HEK293T (cell line): ENCODE data around the gene RAB11FIP4.

Source experiments
- CTCF ChIA-PET: fragments of 350-600 bp; formaldehyde crosslinking; extraction: SDS; loops from one replicate; lab custom pipeline; 2021; ENCODE audit warnings: antibody characterized with exemption, inconsistent platforms; lab: Yijun Ruan, JAX
- POLR2A ChIA-PET: fragments of 350-600 bp; formaldehyde crosslinking; extraction: SDS; loops from one replicate; lab custom pipeline; 2020; ENCODE audit warnings: antibody characterized with exemption, inconsistent platforms; lab: Yijun Ruan, JAX
- DNase-seq: peaks from one replicate; pipeline ENCODE4 v3.0.0; 2012; ENCODE audit warnings: mixed read lengths; ENCODE audit errors: extremely low spot score
- ARNT ChIP-seq: fragments of 450-650 bp; IDR thresholded peaks from 2 replicates; pipeline ENCODE4 v1.6.1; 2017; ENCODE audit warnings: mild to moderate bottlenecking
- BHLHE40 ChIP-seq: fragments of 450-650 bp; IDR thresholded peaks from 2 replicates; pipeline ENCODE4 v1.6.1; 2016; ENCODE audit warnings: mild to moderate bottlenecking, moderate library complexity, borderline replicate concordance
- CTBP1 ChIP-seq: fragments of 450-650 bp; IDR thresholded peaks from 2 replicates; pipeline ENCODE4 v1.6.1; 2016; ENCODE audit warnings: borderline replicate concordance
- ELF4 ChIP-seq: fragments of 450-650 bp; IDR thresholded peaks from 2 replicates; pipeline ENCODE4 v1.6.1; 2017; ENCODE audit warnings: antibody characterized with exemption
- FOXA1 ChIP-seq: fragments of 450-650 bp; IDR thresholded peaks from 2 replicates; pipeline ENCODE4 v1.6.1; 2016; ENCODE audit warnings: mild to moderate bottlenecking
- FOXK2 ChIP-seq: fragments of 450-650 bp; IDR thresholded peaks from 2 replicates; pipeline ENCODE4 v1.6.1; 2016; ENCODE audit warnings: mild to moderate bottlenecking
- FOXM1 ChIP-seq: fragments of 450-650 bp; IDR thresholded peaks from 2 replicates; pipeline ENCODE4 v1.6.1; 2017; ENCODE audit warnings: mild to moderate bottlenecking, borderline replicate concordance
- HDGF ChIP-seq: fragments of 450-650 bp; IDR thresholded peaks from 2 replicates; pipeline ENCODE4 v1.6.1; 2017; ENCODE audit warnings: antibody characterized with exemption, borderline replicate concordance
- L3MBTL2 ChIP-seq: fragments of 450-650 bp; conservative IDR thresholded peaks from 2 replicates; pipeline ENCODE4 v1.6.1; 2016; ENCODE audit warnings: mild to moderate bottlenecking
- LEF1 ChIP-seq: fragments of 450-650 bp; IDR thresholded peaks from 2 replicates; pipeline ENCODE4 v1.6.1; 2017; ENCODE audit warnings: mild to moderate bottlenecking, borderline replicate concordance
- NFRKB ChIP-seq: fragments of 450-650 bp; IDR thresholded peaks from 2 replicates; pipeline ENCODE4 v1.6.1; 2016; ENCODE audit warnings: mild to moderate bottlenecking, moderate library complexity
- SP1 ChIP-seq: fragments of 450-650 bp; IDR thresholded peaks from 2 replicates; pipeline ENCODE4 v1.6.1; 2017
- SUZ12 ChIP-seq: fragments of 450-650 bp; IDR thresholded peaks from 2 replicates; pipeline ENCODE4 v1.6.1; 2016; ENCODE audit warnings: mild to moderate bottlenecking
- TARDBP ChIP-seq: fragments of 450-650 bp; IDR thresholded peaks from 2 replicates; pipeline ENCODE4 v1.6.1; 2016
- ZNF384 ChIP-seq: fragments of 450-650 bp; IDR thresholded peaks from 2 replicates; pipeline ENCODE4 v1.6.1; 2016
- TF ChIP-seq, protein P1 (sequence below): fragments of 450-650 bp; IDR thresholded peaks from 2 replicates; pipeline ENCODE4 v1.6.1; 2016

The RAB11FIP4 gene

DNA sequence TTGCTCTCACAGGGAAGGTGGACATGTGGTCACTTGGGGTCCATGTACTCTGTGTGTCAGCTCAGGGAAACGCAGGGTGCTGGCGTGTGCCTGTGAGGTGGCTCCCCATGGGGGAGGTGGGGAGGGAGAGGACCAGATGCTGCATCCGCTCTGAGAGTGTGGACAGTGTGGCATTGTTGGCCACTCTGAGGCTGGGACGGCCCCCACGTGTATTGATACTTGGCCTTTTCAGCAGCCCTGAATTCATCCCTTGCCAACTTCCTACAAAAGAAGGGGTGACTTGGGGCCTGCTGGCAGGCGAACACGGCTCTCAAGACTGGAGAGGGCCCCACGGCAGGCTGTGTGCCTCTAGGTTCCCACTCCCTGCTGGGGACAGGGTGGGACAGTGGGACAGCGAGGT, 120.1 kb downstream of the RAB11FIP4 start:
- ChIA-PET CTCF (interaction anchor here (1.1 to 2.0 kb wide), 2 partner anchors 13 to 41 kb away, joined by 3 to 8 read pairs; no protein-coding TSS in a partner anchor), POLR2A (interaction anchor here (2.3 kb wide), 1 partner anchor 24 kb away, joined by 7 read pairs; no protein-coding TSS in a partner anchor)
- no peak for DNase-seq
- TF ChIP-seq L3MBTL2 (no peak), SP1 (no peak), FOXM1 (no peak), LEF1 (no peak), FOXA1 (no peak), ELF4 (no peak)

DNA sequence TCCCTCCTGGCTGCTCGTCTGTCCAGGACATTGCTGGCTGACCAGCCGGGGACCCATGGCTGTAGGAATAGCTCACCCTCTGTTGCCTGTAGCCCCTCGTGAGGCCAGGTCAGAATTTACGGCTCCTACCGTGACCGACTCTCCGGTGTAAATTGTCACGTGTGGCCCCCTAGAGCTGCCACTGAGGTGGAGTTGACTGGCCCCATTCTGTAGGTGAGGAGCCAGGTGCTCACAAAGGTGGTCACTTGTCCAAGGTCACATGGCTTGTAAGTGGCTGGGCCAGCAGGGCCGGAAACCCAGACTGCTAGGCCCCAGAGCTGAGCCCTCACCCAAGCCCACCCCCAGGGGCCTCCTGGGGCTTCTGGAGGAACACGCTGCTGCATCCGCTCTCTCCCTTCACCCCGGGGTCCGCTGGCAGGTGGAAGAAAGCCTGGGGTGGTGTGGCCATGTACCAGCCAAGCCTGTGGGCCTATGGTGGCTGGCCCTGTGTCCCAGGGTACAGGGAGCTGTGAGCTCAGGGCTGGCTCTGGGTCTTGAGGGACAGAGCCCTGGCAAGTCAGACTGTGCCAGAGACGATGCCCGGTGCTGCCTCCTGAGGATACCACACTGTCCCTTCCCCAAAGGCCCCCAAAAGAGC, 120.7 kb downstream of the RAB11FIP4 start:
- no peak for DNase-seq
- ChIA-PET POLR2A (no interaction called here), CTCF (no interaction called here)
- no peak for TF ChIP-seq NFRKB
- no peak for TF ChIP-seq FOXK2
- TF ChIP-seq CTBP1, result no peak
- TF ChIP-seq L3MBTL2, result no peak
- TF ChIP-seq FOXM1, result no peak
- TF ChIP-seq FOXA1, result no peak
- TF ChIP-seq HDGF, result no peak

DNA sequence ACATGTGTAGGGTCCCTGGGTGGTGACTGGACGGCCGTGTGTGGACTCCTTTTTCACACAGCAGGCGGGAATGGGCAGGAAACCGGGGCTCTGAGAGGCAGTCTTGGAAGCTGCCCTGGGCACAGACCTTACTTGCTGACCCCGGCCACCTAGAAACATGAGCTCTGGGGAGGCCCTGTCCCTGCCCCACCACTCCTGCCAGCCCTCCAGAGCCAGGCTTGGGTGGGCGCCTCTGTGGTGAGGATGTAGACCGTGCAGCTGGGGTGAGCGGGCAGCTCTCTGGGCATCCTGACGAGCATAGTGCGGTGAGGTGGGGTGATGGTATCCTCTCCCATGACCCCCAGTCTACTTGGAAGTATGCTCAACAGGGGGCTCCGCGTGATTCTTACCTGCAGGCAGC, 121.3 kb downstream of the RAB11FIP4 start:
- CTCF ChIA-PET, result no interaction called here
- TF ChIP-seq HDGF, result no peak
- TF ChIP-seq ELF4, result no peak
- TF ChIP-seq FOXK2, result no peak
- TF ChIP-seq TARDBP, result no peak
- no peak for DNase-seq
- POLR2A ChIA-PET, result no interaction called here

DNA sequence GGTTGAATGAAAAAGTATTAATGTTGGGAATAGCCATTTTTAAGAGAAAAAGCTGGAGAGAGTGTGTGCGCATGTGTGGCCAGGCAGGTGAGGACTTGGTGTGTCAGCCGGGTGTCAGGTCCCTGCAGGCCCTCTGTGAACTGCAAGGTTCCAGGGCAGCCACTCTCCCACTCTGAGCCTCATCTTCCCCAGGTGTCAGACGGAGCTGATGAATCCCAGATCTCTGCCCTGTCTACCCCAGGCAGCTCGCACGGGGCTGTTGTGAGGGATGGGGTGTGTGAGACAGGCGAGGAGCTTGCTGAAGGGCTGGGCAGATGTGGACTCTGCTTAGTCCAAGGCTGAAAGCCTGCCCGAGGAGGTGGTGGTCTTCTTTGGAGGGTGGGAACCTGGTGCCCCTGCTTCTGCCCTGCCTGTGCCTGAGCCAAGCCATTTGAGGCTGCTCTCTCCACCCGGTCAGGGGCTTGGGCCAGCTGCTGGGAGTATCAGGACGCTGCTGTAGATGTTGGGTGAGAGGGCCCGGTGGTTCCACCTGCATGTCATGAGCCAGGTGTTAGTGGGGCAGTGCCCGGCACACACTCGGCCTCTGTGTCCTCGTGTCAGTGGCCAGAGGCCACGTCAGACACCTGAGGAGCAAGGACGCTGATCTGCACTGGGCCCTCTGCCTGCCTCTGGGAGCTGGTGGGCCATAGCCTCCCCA, 122.4 kb downstream of the RAB11FIP4 start:
- ChIA-PET CTCF (no interaction called here), POLR2A (no interaction called here)
- TF ChIP-seq FOXA1 (no peak), ELF4 (no peak)
- no peak for DNase-seq

DNA sequence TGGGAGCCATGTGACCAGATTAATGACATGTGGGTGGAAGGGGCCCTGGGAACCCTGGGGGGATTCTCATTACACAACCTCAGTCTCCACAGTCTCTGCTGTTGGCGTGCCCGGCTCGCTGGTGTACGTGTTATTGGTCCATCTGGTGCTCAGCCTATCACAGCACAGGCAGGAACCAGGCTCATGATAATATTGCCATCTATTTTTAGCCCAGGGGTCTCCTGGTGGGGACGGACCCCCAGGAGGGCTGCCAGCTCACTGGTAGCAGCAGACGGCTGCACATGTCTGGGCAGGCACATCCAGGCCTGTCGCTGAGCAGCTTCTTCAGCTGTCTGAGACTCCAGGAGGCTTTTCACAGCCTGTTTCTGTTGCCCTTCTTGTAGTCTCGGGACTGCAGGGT, 123.8 kb downstream of the RAB11FIP4 start:
- POLR2A ChIA-PET, result no interaction called here
- TF ChIP-seq NFRKB (no peak), FOXA1 (no peak), CTBP1 (no peak), LEF1 (no peak), SUZ12 (no peak), FOXM1 (no peak), FOXK2 (no peak), TARDBP (no peak), ARNT (no peak), ZNF384 (no peak), BHLHE40 (no peak), HDGF (no peak), SP1 (no peak), ELF4 (no peak), L3MBTL2 (no peak)
- TF ChIP-seq, protein P1, sequence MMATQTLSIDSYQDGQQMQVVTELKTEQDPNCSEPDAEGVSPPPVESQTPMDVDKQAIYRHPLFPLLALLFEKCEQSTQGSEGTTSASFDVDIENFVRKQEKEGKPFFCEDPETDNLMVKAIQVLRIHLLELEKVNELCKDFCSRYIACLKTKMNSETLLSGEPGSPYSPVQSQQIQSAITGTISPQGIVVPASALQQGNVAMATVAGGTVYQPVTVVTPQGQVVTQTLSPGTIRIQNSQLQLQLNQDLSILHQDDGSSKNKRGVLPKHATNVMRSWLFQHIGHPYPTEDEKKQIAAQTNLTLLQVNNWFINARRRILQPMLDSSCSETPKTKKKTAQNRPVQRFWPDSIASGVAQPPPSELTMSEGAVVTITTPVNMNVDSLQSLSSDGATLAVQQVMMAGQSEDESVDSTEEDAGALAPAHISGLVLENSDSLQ, result no peak
- CTCF ChIA-PET, result interaction anchor here (0.6 kb wide), 2 partner anchors 152 to 183 kb away, joined by 3 to 4 read pairs; no protein-coding TSS in a partner anchor
- no peak for DNase-seq

- POLR2A ChIA-PET, result no interaction called here
- TF ChIP-seq SP1 (no peak), FOXA1 (no peak), NFRKB (no peak)
- DNase-seq, result no peak
- CTCF ChIA-PET, result interaction anchor here (0.6 to 1.9 kb wide), 6 partner anchors 16 to 198 kb away, joined by 3 to 9 read pairs (median 4); no protein-coding TSS in a partner anchor
Observed at GRCh38 chr17:31517524-31517923, 126.0 kb downstream of the RAB11FIP4 start.

GRCh38 chr17:31518478-31518877, 127.0 kb downstream of the RAB11FIP4 start:
- ChIA-PET POLR2A (no interaction called here), CTCF (interaction anchor here (1.9 kb wide), 1 partner anchor 81 kb away, joined by 8 read pairs; no protein-coding TSS in a partner anchor)
- TF ChIP-seq NFRKB (no peak), TARDBP (no peak), ELF4 (no peak), SP1 (no peak), HDGF (no peak), FOXA1 (no peak), FOXM1 (no peak), L3MBTL2 (no peak), ARNT (no peak), LEF1 (no peak), CTBP1 (no peak), ZNF384 (no peak), SUZ12 (no peak), BHLHE40 (no peak), FOXK2 (no peak)
- TF ChIP-seq, protein P1, result no peak
- DNase-seq, result no peak
